Left ventricle myocardium inferior (tissue), 1 donor: ENCODE measurements around the gene SNRNP25. TPM values are rescaled to one million over a fixed set of nuclear protein-coding genes. Genes with fewer than 3 reads are reported as not detected.

Source experiments
- DNase-seq: peaks from one replicate; pipeline ENCODE4 v3.0.0-alpha.2; 2020
- H3K27ac ChIP-seq: fragments of 200-600 bp; replicated peaks from 2 replicates; pipeline ENCODE4 v1.8.0; 2021
- H3K27me3 ChIP-seq: fragments of 200-600 bp; 2 replicates; pipeline ENCODE4 v1.8.0; 2021; ENCODE audit warnings: low read depth
- H3K36me3 ChIP-seq: fragments of 200-600 bp; 2 replicates; pipeline ENCODE4 v1.8.0; 2021
- H3K4me1 ChIP-seq: fragments of 200-600 bp; 2 replicates; pipeline ENCODE4 v1.8.0; 2021
- H3K4me3 ChIP-seq: fragments of 200-600 bp; 2 replicates; pipeline ENCODE4 v1.8.0; 2021; ENCODE audit warnings: mild to moderate bottlenecking, moderate library complexity
- H3K9me3 ChIP-seq: fragments of 200-600 bp; replicated peaks from 2 replicates; pipeline ENCODE4 v1.8.0; 2021
- CTCF ChIP-seq: fragments of 200-600 bp; IDR thresholded peaks from 2 replicates; pipeline ENCODE4 v1.8.0; 2021; ENCODE audit warnings: antibody characterized with exemption, mild to moderate bottlenecking, borderline replicate concordance
- intact Hi-C: fragments of 100-400 bp; cut with micrococcal nuclease; formaldehyde crosslinking; loops from one replicate; pipeline ENCODE4 v1.11.0; 2022
- total RNA-seq: library from RNA; stranded (reverse); fragmentation: NEBNext Ultra II Directional; extraction: Animal tissue kit (Norgen Biotek cat#: 25700); gene quantifications from one replicate; pipeline ENCODE4 v1.2.1, GENCODE V29; 2021
- donor health status: DM: no; HTN: yes; CAD: no; lungs with severe emphysema.

Gene SNRNP25
- total RNA-seq, 1 donor from 2014 or later, result 71.2 TPM

- peak overlapping the region; percentile 82 for H3K4me3 ChIP-seq
- peak overlapping the region; percentile 96 for H3K27ac ChIP-seq
- H3K4me1 ChIP-seq, result peaks cover 97% of the 10 kb centered on the region
- no peaks in the 10 kb centered on the region for H3K9me3 ChIP-seq
- no peaks in the 10 kb centered on the region for H3K36me3 ChIP-seq
- TF ChIP-seq CTCF, result no peak
- intact Hi-C loops, result no loop called here
- peak; percentile 75 for DNase-seq
- no peaks in the 10 kb centered on the region for H3K27me3 ChIP-seq
Measured at GRCh38 chr16:71540-72401, 18.1 kb downstream of the SNRNP25 start.

- peak; percentile 69 for DNase-seq
- Histone ChIP-seq H3K27me3 (no peaks in the 10 kb centered on the region), H3K4me1 (peaks cover 97% of the 10 kb centered on the region), H3K4me3 (peak within 1 kb of the TSS; percentile 82), H3K27ac (peak within 1 kb of the TSS; percentile 96), H3K9me3 (no peaks in the 10 kb centered on the region), H3K36me3 (no peaks in the 10 kb centered on the region)
- intact Hi-C loops, result no loop called here
- no peak for TF ChIP-seq CTCF
Measured at GRCh38 chr16:72561-73548, 19.2 kb downstream of the SNRNP25 start, which contains the start of gene RHBDF1. Gene RHBDF1 (minus strand): TSS chr16:72631. CDS start chr16:65015, 7,616 bp downstream.

GRCh38 chr16:74051-74746 is 20.6 kb downstream of the SNRNP25 start:
- Histone ChIP-seq H3K4me1 (peaks cover 94% of the 10 kb centered on the region), H3K27ac (peak overlapping the region; percentile 96), H3K4me3 (no peak overlapping the region), H3K36me3 (peaks cover under 1% of the 10 kb centered on the region), H3K9me3 (no peaks in the 10 kb centered on the region), H3K27me3 (no peaks in the 10 kb centered on the region)
- TF ChIP-seq CTCF, result no peak
- intact Hi-C loops, result no loop called here
- DNase-seq, result peak; percentile 84

- H3K27ac ChIP-seq, result peak overlapping the region; percentile 96
- H3K9me3 ChIP-seq, result no peaks in the 10 kb centered on the region
- H3K4me3 ChIP-seq, result peak overlapping the region; percentile 88
- peaks cover 7% of the 10 kb centered on the region for H3K36me3 ChIP-seq
- intact Hi-C loops, result no loop called here
- no peak for TF ChIP-seq CTCF
- no peaks in the 10 kb centered on the region for H3K27me3 ChIP-seq
- DNase-seq, result no peak
- peaks cover 94% of the 10 kb centered on the region for H3K4me1 ChIP-seq
Measured at GRCh38 chr16:74747-75334, 21.2 kb downstream of the SNRNP25 start.
